Forelimb muscle (tissue), 1 donor: ENCODE data around the gene HCRTR1. TPM values are rescaled to one million over a fixed set of nuclear protein-coding genes. Genes with fewer than 3 reads are reported as not detected.

ENCODE experiments used
- DNase-seq: peaks from one replicate; pipeline ENCODE4 v3.0.0-alpha.2; 2013; ENCODE audit warnings: low read depth
- polyA plus RNA-seq: library from polyadenylated mRNA; unstranded; fragments of 120-200 nt; gene quantifications from one replicate; pipeline ENCODE4 v1.2.1, GENCODE V29; 2013; ENCODE audit not compliant: insufficient read length

HCRTR1 gene
- polyA plus RNA-seq, 1 donor, result 0.25 TPM

- DNase-seq, result no peak
These were observed 32.9 kb downstream of the HCRTR1 start for GRCh38 chr1:31650161-31651088.

- DNase-seq, result no peak
These were observed 33.6 kb downstream of the HCRTR1 start for GRCh38 chr1:31651089-31651420.

GRCh38 chr1:31651766-31652165, 34.3 kb downstream of the HCRTR1 start:
- DNase-seq, result no peak

- no peak for DNase-seq
These were observed 35.5 kb downstream of the HCRTR1 start for GRCh38 chr1:31652891-31653499.

GRCh38 chr1:31653717-31654473, 36.4 kb downstream of the HCRTR1 start:
- DNase-seq, result no peak

- DNase-seq, result no peak
These were observed 36.9 kb downstream of the HCRTR1 start for GRCh38 chr1:31654474-31654776.

- no peak for DNase-seq
These were observed 37.6 kb downstream of the HCRTR1 start for GRCh38 chr1:31655104-31655503.

- DNase-seq, result no peak
These were observed 38.3 kb downstream of the HCRTR1 start for GRCh38 chr1:31655756-31656155.

- no peak for DNase-seq
These were observed 39.7 kb downstream of the HCRTR1 start for GRCh38 chr1:31657020-31657804.

GRCh38 chr1:31657972-31658510, 40.6 kb downstream of the HCRTR1 start:
- no peak for DNase-seq

GRCh38 chr1:31658721-31659120, 41.2 kb downstream of the HCRTR1 start:
- DNase-seq, result no peak

- DNase-seq, result no peak
These were observed 42.4 kb downstream of the HCRTR1 start for GRCh38 chr1:31659889-31660288.

- no peak for DNase-seq
These were observed 43.5 kb downstream of the HCRTR1 start for GRCh38 chr1:31660871-31661455.

- no peak for DNase-seq
These were observed 44.4 kb downstream of the HCRTR1 start for GRCh38 chr1:31661856-31662255.

- no peak for DNase-seq
These were observed 45.0 kb downstream of the HCRTR1 start for GRCh38 chr1:31662463-31662862.

GRCh38 chr1:31663622-31664452, 46.3 kb downstream of the HCRTR1 start:
- DNase-seq, result no peak

- DNase-seq, result no peak
These were observed 47.0 kb downstream of the HCRTR1 start for GRCh38 chr1:31664528-31664927.

GRCh38 chr1:31665234-31665878, 47.9 kb downstream of the HCRTR1 start:
- DNase-seq, result no peak

GRCh38 chr1:31666263-31666963, 48.9 kb downstream of the HCRTR1 start:
- DNase-seq, result no peak
